Neural cell (in vitro differentiated cells): Measurements from ENCODE around the gene MTFMT.

Source experiments
- CTCF ChIP-seq: fragments of 450-650 bp; IDR thresholded peaks from 2 replicates; pipeline ENCODE4 v1.5.1; 2014; ENCODE audit warnings: antibody characterized with exemption, mild to moderate bottlenecking, moderate library complexity; ENCODE audit not compliant: poor library complexity, severe bottlenecking
- EZH2 ChIP-seq: fragments of 200-600, 300-800 bp; shearing (Covaris generic), sonication (generic); IDR thresholded peaks from 2 replicates; pipeline ENCODE4 v1.6.1; 2014; ENCODE audit warnings: antibody characterized with exemption, low read length, borderline replicate concordance, mild to moderate bottlenecking; ENCODE audit not compliant: insufficient read depth, poor library complexity, severe bottlenecking
- MXI1 ChIP-seq: fragments of 450-650 bp; conservative IDR thresholded peaks from 2 replicates; pipeline ENCODE4 v1.6.1; 2014; ENCODE audit warnings: antibody characterized with exemption, mild to moderate bottlenecking; ENCODE audit not compliant: poor library complexity, severe bottlenecking
- POLR2AphosphoS5 ChIP-seq: IDR thresholded peaks from 2 replicates; pipeline ENCODE4 v1.6.1; 2012
- RAD21 ChIP-seq: fragments of 450-650 bp; conservative IDR thresholded peaks from 2 replicates; pipeline ENCODE4 v1.6.1; 2014; ENCODE audit warnings: antibody characterized with exemption, mild to moderate bottlenecking, moderate library complexity

GRCh38 chr15:64959128-64959527, 70.3 kb downstream of the MTFMT start:
- TF ChIP-seq EZH2 = no peak
- no peak for TF ChIP-seq CTCF
- TF ChIP-seq POLR2AphosphoS5 = no peak
- TF ChIP-seq RAD21 = no peak
- no peak for TF ChIP-seq MXI1
